Stimulated activated CD8-positive, alpha-beta memory T cell treated with anti-CD3 and anti-CD28 coated beads, Interleukin-12 subunit alpha, Interleukin-12 subunit beta, amount 100 ng/mL, for 1 hour (primary cell): ENCODE measurements around the gene NCKAP1.
"Not testable (repeated sequence)": the region's sequence is repeated elsewhere in the genome, so short reads cannot be mapped to it uniquely, and the experiment has no call there.

Source experiments
- DNase-seq: peaks from one replicate; pipeline ENCODE4 v3.0.0-alpha.2; 2020; ENCODE audit warnings: low read depth

The NCKAP1 gene

DNA sequence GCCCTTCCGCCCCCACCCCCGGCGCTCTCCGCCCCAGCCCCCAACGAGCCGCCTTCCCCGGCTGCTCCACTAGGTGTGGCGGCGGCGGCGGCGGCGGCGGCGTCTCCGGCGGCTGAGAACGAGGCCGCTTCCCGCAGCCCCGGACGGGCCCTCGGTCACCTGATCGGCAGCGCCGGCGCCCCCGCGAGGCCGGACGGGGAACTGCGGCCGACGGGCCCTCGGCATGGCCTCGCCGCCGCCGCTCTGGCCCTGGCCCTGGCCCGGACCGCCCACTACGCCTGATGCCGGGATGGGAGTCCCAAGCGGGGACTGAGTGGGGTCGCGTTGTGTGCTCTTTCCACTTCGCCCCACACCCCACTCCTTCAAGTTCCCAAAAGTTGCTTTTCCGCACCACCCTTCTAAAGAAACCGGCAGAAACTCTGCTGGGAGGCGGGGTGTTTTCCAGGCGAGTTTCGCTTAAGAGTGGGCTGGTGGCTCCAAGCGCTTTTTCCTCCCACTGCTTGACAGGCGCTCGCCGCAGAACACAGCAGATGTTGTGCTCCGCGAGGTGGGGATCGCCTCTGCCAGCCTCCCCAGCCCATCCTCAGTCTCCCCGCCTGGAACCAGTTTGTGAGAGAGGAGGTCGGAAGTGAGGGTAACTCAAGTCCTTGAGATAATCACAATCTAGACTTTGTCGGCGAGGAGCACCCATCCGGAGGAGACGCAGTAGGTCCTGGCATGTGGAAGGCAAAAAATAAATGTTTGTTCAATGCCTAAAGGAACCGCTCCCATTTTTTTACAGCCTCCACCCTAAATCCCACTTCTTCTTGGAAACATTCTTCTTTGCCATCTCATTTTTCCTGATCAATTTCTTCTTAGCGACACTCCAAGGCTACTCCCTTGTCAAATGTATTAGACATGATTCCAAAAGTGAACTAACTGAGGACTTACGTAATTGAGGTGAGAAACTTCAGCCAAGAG lies at the start of gene NCKAP1:
NCKAP1 (minus strand) TSS at position 117 of the 960 bp plus-strand sequence. CDS start 358 bp downstream, outside the sequence.
- DNase-seq: peak; percentile 63

- no peak for DNase-seq
Measured at GRCh38 chr2:183081911-183082310, 43.7 kb upstream of the NCKAP1 start.

DNA sequence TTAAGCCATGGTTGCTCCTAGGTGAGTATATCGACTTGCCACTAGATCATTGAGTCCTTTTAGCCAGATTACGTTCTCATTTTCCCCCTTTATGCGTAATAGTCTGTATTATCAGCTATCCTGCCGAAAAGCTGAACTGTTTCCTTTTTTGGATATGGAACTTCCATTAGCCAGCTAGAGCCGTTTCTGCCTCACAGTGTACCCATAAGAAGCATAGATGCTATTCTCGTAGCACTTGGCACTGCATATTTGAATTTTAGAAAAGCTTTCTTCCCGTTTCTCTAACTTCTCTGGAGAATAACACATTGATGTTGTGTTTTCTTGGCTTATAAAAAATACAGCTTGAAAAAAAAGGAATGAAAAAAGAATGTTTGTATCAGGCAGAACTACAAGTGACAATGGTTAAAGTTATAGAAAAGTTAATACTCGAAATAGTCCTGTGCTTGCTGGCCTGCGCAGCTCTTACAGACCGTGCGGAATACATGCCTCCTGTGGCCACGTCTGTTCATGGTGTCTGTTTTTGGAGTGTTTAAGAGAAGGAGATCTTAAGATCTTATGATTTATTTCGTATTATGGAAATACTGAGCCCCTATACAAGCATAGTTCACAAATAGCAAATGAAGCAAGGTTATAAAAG lies 41.0 kb upstream of the NCKAP1 start:
- no peak for DNase-seq

DNA sequence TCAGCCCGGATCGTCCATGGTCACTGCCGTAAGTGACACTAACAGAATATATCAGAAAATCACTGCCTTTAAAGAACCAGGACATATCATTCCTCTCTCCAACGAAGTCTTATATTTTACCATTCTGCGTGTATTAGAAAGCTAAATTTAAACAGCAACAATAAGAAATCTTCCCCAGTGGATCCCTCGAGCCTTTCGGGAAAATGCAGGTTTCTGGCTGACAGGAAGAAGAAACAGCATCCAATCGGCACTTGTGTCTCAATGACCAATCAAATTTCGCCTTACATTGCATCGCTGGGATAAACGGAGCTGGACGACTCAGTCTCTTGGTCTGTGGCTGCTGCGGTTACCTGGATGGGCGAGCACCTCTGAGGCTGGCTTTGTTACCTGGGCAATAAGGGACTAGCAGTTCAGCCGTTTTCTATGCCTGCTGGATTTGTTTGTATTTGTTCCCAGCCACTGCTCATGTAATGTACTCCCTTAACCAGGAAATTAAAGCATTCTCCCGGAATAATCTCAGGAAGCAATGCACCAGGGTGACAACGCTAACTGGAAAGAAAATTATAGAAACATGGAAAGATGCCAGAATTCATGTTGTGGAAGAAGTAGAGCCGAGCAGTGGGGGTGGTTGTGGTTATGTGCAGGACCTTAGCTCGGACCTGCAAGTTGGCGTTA lies 40.3 kb upstream of the NCKAP1 start, which contains the start of gene DUSP19:
DUSP19 (plus strand) TSS at position 284 of the 675 bp plus-strand sequence; CDS start at position 471, 187 bp downstream.
- DNase-seq: peak; percentile 64

- no peak for DNase-seq
Measured at GRCh38 chr2:183078163-183078463, 39.9 kb upstream of the NCKAP1 start.

DNA sequence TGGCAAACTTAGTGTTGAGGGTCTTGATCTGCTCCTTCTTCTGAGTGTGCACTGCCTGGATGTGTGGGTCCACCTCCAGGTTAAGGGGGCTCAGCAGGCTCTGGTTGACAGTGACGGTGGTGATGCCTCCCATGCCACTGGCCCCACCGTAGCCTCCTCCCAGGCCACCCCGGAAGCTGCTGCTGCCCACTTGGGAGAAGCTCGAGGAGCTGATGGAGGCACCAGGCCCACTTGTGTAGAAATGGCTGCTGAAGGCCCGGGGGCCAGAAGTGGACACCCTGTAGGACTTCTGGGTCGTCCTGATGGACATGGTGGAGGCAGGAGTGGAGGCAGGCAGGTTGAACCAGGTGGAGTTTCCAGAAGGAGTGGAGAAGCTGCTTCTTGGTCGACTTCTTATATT lies 33.9 kb upstream of the NCKAP1 start:
- DNase-seq: no peak

- DNase-seq: no peak
Measured at GRCh38 chr2:183070942-183071844, 32.9 kb upstream of the NCKAP1 start.

DNA sequence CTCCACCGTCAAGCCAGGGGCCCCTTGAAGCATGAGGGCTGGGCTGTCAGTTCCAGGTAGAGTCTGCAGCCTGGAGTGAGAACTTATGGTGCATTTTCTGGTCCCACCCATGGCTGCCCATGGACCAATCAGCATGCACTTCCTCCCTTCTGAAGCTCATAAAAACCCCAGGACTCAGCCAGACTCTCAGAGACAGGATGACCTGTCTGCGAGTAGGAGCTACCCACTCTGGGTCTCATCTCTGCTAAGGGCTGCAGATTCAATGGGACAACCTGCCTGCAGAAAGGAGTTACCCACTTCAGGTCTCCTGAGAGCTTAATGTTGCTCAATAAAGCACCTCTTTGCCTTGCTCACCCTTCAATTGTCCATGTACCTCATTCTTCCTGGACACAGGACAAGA lies 30.9 kb upstream of the NCKAP1 start:
- no peak for DNase-seq

DNA sequence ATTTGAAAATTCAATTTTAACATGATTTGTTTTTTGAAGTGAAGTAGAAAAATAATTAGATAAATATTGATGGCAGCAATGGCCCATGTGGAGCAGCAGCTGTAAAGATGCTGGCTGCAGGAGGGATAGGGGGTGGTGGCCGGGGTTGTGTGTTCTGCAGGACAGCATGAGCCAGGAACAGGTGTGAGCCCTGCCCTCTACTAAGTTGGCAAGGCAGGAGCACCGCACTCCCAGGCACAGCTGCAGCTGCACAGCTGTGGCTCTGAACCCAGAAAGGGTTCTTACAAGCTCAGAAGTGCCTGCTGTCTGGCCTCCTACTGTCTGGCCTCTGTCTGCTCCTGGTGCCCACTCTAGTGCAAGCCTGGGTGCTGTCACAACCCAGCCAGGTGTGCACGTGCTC lies 30.3 kb upstream of the NCKAP1 start:
- no peak for DNase-seq

GRCh38 chr2:183063083-183063482 lies 24.8 kb upstream of the NCKAP1 start:
- no peak for DNase-seq

- DNase-seq: no peak
Measured at GRCh38 chr2:183060571-183061231, 22.4 kb upstream of the NCKAP1 start.

DNA sequence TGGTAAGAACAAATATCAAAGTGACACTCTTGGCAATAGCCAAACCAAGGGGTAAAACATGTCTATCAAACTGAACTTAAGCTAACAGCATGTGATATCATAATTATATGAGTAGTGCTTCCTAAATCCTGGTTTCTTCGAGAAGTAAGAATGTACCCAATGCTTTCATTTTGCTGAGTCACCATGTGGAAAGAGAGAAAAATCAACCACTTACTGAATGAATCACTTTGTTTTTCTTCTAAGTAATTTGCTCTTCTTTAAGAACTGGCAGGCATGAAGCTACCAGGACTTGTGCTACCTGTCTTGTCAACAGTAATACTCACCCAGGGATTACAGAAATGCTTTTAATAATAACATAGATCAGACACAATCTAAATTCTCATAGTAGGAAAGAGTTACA lies 21.3 kb upstream of the NCKAP1 start:
- DNase-seq: no peak

- DNase-seq: no peak
Measured at GRCh38 chr2:183057333-183057985, 19.2 kb upstream of the NCKAP1 start.

DNA sequence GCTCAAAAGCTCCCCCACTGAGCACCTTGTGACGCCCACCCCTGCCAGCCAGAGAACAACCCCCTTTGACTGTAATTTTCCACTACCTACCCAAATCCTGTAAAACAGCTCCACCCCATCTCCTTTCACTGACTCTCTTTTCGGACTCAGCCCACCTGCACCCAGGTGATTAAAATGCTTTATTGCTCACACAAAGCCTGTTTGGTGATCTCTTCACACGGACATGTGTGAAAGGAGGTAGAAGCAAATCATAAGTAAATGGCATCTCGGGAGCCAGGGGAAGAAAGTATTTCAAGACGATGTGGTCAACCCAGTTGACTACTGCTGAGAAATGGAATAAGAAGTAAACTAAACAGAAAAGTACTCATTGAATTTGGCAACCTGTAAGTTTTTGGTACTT lies 11.2 kb upstream of the NCKAP1 start:
- DNase-seq: no peak

GRCh38 chr2:183047486-183048125 lies 9.3 kb upstream of the NCKAP1 start:
- DNase-seq: not testable (repeated sequence)

- not testable (repeated sequence) for DNase-seq
Measured at GRCh38 chr2:183043580-183043979, 5.3 kb upstream of the NCKAP1 start.

GRCh38 chr2:183040604-183041003 lies 2.3 kb upstream of the NCKAP1 start:
- DNase-seq: no peak

GRCh38 chr2:183037553-183038340 lies 510 bp downstream of the NCKAP1 start:
- DNase-seq: peak; percentile 10

GRCh38 chr2:183037074-183037552 lies 1.1 kb downstream of the NCKAP1 start:
- DNase-seq: no peak
